HG02870 (cell line): Measurements from ENCODE around the gene THBS2.
"Not testable (repeated sequence)": the region's sequence is repeated elsewhere in the genome, so short reads cannot be mapped to it uniquely, and the experiment has no call there.

Experiments used
- ATAC-seq: cut with Tn5 transposase; IDR thresholded peaks from one replicate; pipeline ENCODE4 v1.9.1; 2021; ENCODE audit warnings: mild to moderate bottlenecking, moderate library complexity; ENCODE audit not compliant: unreplicated experiment

The THBS2 gene

GRCh38 chr6:169253337-169254238 lies at the start of gene THBS2:
Gene THBS2, minus strand, starts transcription at chr6:169253846. Its CDS starts 3,062 bp downstream, at chr6:169250784.
- no peak for ATAC-seq

- no peak for ATAC-seq
Measured at GRCh38 chr6:169302716-169303115, 49.1 kb upstream of the THBS2 start.

- ATAC-seq = no peak
Measured at GRCh38 chr6:169302255-169302654, 48.6 kb upstream of the THBS2 start.

GRCh38 chr6:169300916-169301315 lies 47.3 kb upstream of the THBS2 start:
- ATAC-seq = no peak

- ATAC-seq = not testable (repeated sequence)
Measured at GRCh38 chr6:169298626-169299025, 45.0 kb upstream of the THBS2 start.

GRCh38 chr6:169296622-169297021 lies 43.0 kb upstream of the THBS2 start:
- ATAC-seq = no peak

- ATAC-seq = no peak
Measured at GRCh38 chr6:169296170-169296569, 42.5 kb upstream of the THBS2 start.

GRCh38 chr6:169293196-169293595 lies 39.5 kb upstream of the THBS2 start:
- no peak for ATAC-seq

GRCh38 chr6:169292338-169293124 lies 38.9 kb upstream of the THBS2 start:
- ATAC-seq = no peak

GRCh38 chr6:169291646-169292337 lies 38.1 kb upstream of the THBS2 start:
- ATAC-seq = no peak

GRCh38 chr6:169291148-169291547 lies 37.5 kb upstream of the THBS2 start:
- ATAC-seq = no peak

GRCh38 chr6:169289619-169290339 lies 36.1 kb upstream of the THBS2 start:
- no peak for ATAC-seq

- no peak for ATAC-seq
Measured at GRCh38 chr6:169289257-169289618, 35.6 kb upstream of the THBS2 start.

- no peak for ATAC-seq
Measured at GRCh38 chr6:169288591-169288990, 34.9 kb upstream of the THBS2 start.

- no peak for ATAC-seq
Measured at GRCh38 chr6:169287675-169288074, 34.0 kb upstream of the THBS2 start.

- ATAC-seq = no peak
Measured at GRCh38 chr6:169286961-169287360, 33.3 kb upstream of the THBS2 start.

- ATAC-seq = no peak
Measured at GRCh38 chr6:169285165-169285564, 31.5 kb upstream of the THBS2 start.

GRCh38 chr6:169283924-169284323 lies 30.3 kb upstream of the THBS2 start:
- no peak for ATAC-seq

- no peak for ATAC-seq
Measured at GRCh38 chr6:169282043-169282442, 28.4 kb upstream of the THBS2 start.

- no peak for ATAC-seq
Measured at GRCh38 chr6:169277619-169278018, 24.0 kb upstream of the THBS2 start.

- no peak for ATAC-seq
Measured at GRCh38 chr6:169274781-169275180, 21.1 kb upstream of the THBS2 start.
